Nephron progenitor cell (in vitro differentiated cells): Measurements from ENCODE around the gene SH3BP5.

Experiments
- DNase-seq: peaks from one replicate; pipeline ENCODE4 v3.0.0; 2021
- H3K27ac Mint-ChIP-seq: 2 replicates; pipeline ENCODE4 v1.8.0; 2021; ENCODE audit warnings: mild to moderate bottlenecking, moderate library complexity, mixed read lengths
- H3K27me3 Mint-ChIP-seq: 2 replicates; pipeline ENCODE4 v1.8.0; 2021; ENCODE audit warnings: mild to moderate bottlenecking, low read depth, mixed read lengths; ENCODE audit not compliant: poor library complexity
- H3K36me3 Mint-ChIP-seq: 2 replicates; pipeline ENCODE4 v1.8.0; 2021; ENCODE audit warnings: low read depth, mixed read lengths
- H3K4me1 Mint-ChIP-seq: 2 replicates; pipeline ENCODE4 v1.8.0; 2021; ENCODE audit warnings: mixed read lengths
- H3K4me3 Mint-ChIP-seq: 2 replicates; pipeline ENCODE4 v1.8.0; 2021; ENCODE audit warnings: mild to moderate bottlenecking, moderate library complexity, mixed read lengths
- H3K9me3 Mint-ChIP-seq: 2 replicates; pipeline ENCODE4 v1.8.0; 2021; ENCODE audit warnings: mild to moderate bottlenecking, moderate library complexity, mixed read lengths
- TF ChIP-seq, protein P1 (sequence below): fragments of 200-600 bp; sonication (generic); IDR thresholded peaks from 2 replicates; pipeline ENCODE4 v1.5.0; 2021; ENCODE audit warnings: antibody characterized with exemption

SH3BP5 gene

GRCh38 chr3:15223685-15224572 lies 108.5 kb downstream of the SH3BP5 start:
- no peaks in the 10 kb centered on the region for H3K27me3 Mint-ChIP-seq
- H3K27ac Mint-ChIP-seq, result no peak overlapping the region
- H3K4me1 Mint-ChIP-seq, result no peaks in the 10 kb centered on the region
- no peaks in the 10 kb centered on the region for H3K9me3 Mint-ChIP-seq
- H3K36me3 Mint-ChIP-seq, result peaks cover 40% of the 10 kb centered on the region
- H3K4me3 Mint-ChIP-seq, result no peak overlapping the region
- no peak for DNase-seq
- TF ChIP-seq, protein P1, sequence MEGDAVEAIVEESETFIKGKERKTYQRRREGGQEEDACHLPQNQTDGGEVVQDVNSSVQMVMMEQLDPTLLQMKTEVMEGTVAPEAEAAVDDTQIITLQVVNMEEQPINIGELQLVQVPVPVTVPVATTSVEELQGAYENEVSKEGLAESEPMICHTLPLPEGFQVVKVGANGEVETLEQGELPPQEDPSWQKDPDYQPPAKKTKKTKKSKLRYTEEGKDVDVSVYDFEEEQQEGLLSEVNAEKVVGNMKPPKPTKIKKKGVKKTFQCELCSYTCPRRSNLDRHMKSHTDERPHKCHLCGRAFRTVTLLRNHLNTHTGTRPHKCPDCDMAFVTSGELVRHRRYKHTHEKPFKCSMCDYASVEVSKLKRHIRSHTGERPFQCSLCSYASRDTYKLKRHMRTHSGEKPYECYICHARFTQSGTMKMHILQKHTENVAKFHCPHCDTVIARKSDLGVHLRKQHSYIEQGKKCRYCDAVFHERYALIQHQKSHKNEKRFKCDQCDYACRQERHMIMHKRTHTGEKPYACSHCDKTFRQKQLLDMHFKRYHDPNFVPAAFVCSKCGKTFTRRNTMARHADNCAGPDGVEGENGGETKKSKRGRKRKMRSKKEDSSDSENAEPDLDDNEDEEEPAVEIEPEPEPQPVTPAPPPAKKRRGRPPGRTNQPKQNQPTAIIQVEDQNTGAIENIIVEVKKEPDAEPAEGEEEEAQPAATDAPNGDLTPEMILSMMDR, result no peak

GRCh38 chr3:15221574-15222217 lies 110.7 kb downstream of the SH3BP5 start:
- Mint-ChIP-seq H3K36me3 (peaks cover 54% of the 10 kb centered on the region), H3K4me1 (no peaks in the 10 kb centered on the region), H3K27me3 (no peaks in the 10 kb centered on the region), H3K4me3 (no peak overlapping the region), H3K27ac (no peak overlapping the region), H3K9me3 (no peaks in the 10 kb centered on the region)
- TF ChIP-seq, protein P1, result no peak
- DNase-seq, result no peak

GRCh38 chr3:15220661-15221060 lies 111.7 kb downstream of the SH3BP5 start:
- H3K36me3 Mint-ChIP-seq, result peaks cover 63% of the 10 kb centered on the region
- H3K9me3 Mint-ChIP-seq, result no peaks in the 10 kb centered on the region
- no peaks in the 10 kb centered on the region for H3K27me3 Mint-ChIP-seq
- H3K4me1 Mint-ChIP-seq, result no peaks in the 10 kb centered on the region
- no peak overlapping the region for H3K4me3 Mint-ChIP-seq
- H3K27ac Mint-ChIP-seq, result no peak overlapping the region
- TF ChIP-seq, protein P1, result no peak
- DNase-seq, result no peak

- Mint-ChIP-seq H3K27ac (no peak overlapping the region), H3K4me3 (no peak overlapping the region), H3K36me3 (peaks cover 69% of the 10 kb centered on the region), H3K27me3 (no peaks in the 10 kb centered on the region), H3K4me1 (no peaks in the 10 kb centered on the region), H3K9me3 (no peaks in the 10 kb centered on the region)
- no peak for DNase-seq
- TF ChIP-seq, protein P1, result no peak
Measured at GRCh38 chr3:15220056-15220455, 112.3 kb downstream of the SH3BP5 start.

DNA sequence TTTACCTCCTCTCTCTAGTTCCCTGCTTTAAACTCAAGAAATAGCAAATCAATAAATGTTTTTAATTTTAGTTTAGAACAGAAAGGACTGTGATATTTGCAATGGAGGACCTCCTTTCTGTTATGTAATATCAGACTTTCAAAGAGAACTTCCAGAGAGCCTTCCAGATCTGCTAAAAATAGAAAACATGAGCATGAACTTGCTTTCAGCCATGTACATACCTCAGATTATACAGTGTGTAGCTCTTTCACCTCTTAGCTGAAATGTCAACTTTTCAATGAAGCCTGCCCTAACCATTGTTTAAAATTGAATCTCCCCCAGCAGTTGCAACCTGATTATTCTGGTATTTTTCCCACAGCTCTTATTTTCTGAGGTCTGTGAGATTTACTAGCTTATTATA lies 113.7 kb downstream of the SH3BP5 start:
- Mint-ChIP-seq H3K4me1 (no peaks in the 10 kb centered on the region), H3K36me3 (peaks cover 81% of the 10 kb centered on the region), H3K9me3 (no peaks in the 10 kb centered on the region), H3K4me3 (no peak overlapping the region), H3K27me3 (no peaks in the 10 kb centered on the region), H3K27ac (no peak overlapping the region)
- TF ChIP-seq, protein P1, result no peak
- DNase-seq, result no peak
